Retinal pigment epithelial cell (primary cell): ENCODE results near the gene BTBD2.

Source experiments
- DNase-seq: peaks from one replicate; pipeline ENCODE4 v3.0.0-alpha.2; 2010; ENCODE audit warnings: low read depth
- H3K4me3 ChIP-seq: 2 replicates; pipeline ENCODE4 v1.5.1; 2011; ENCODE audit warnings: mild to moderate bottlenecking, low read length, control low read depth, moderate library complexity
- TF ChIP-seq, protein P1 (sequence below): conservative IDR thresholded peaks from 2 replicates; pipeline ENCODE4 v1.5.1; 2011; ENCODE audit warnings: low read depth, low read length, control low read depth, inconsistent platforms

Gene BTBD2

DNA sequence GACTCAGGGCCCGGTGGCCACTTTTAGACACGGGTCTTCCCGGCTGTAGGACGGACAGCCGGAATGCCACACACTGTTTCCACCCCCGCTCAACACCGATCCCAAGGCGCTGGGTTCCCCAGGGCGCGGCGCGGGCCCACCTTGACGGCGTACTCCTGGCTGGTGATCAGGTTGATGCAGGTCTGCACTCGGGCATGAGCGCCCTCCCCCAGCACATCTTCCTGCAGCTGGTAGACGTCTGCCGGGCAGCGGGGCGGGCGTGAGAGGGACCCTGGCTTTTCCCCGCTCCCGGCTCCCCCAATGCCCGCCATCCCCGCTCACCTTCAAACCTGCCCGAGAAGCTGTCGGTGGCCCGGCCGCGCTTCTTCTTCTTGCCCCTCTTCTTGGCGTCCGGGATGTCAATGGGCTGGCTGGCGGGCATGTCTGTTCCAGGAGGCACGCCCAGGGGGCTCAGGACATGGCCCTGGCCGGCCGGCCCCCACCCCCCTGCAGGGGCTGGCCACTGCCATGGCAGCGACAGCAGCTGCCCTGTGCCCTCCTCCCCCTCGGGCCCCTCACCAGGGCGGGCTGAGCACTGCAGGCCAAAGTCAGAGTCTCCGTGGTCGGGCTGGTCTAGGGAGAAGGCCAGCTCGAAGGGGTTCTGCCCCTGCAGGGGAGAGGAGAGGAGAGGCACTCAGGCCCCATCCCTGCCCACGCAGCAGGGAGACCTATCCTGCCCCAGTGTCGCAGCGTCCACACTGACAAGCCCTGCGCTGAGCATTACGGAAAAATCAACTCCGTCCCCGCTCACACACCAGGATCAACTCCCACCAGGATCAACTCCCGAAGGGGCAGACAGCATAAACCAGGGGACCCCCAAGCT lies 30.8 kb upstream of the BTBD2 start:
- H3K4me3 ChIP-seq: no peak overlapping the region
- TF ChIP-seq, protein P1, sequence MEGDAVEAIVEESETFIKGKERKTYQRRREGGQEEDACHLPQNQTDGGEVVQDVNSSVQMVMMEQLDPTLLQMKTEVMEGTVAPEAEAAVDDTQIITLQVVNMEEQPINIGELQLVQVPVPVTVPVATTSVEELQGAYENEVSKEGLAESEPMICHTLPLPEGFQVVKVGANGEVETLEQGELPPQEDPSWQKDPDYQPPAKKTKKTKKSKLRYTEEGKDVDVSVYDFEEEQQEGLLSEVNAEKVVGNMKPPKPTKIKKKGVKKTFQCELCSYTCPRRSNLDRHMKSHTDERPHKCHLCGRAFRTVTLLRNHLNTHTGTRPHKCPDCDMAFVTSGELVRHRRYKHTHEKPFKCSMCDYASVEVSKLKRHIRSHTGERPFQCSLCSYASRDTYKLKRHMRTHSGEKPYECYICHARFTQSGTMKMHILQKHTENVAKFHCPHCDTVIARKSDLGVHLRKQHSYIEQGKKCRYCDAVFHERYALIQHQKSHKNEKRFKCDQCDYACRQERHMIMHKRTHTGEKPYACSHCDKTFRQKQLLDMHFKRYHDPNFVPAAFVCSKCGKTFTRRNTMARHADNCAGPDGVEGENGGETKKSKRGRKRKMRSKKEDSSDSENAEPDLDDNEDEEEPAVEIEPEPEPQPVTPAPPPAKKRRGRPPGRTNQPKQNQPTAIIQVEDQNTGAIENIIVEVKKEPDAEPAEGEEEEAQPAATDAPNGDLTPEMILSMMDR: no peak
- no peak for DNase-seq

DNA sequence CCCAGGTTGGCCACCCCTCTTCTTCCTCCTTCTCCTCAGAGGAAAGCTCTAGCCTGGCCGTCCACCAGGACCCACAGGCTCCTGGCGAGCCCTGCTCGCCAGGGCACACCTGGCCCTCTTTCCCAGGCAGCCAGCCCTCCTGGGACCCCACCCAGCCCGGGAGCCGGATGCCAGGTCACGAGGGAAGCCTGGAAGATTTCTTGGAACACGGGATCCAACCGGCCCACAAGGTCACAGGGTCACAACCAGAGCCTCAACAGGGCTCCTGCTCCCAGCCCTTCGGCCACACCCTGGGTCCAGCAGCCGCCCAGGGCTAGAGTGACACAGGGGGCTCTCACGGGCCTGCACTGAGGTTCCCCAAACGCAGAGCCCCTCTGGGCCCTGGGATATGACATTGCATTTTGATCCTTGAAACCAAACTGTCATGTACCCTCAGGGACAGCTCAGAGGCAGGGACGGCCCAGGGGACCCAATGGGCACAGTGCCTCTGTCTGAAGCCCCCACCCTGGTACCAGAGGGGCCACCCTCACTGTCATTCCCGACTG lies 30.1 kb upstream of the BTBD2 start:
- TF ChIP-seq, protein P1: no peak
- H3K4me3 ChIP-seq: no peak overlapping the region
- no peak for DNase-seq

DNA sequence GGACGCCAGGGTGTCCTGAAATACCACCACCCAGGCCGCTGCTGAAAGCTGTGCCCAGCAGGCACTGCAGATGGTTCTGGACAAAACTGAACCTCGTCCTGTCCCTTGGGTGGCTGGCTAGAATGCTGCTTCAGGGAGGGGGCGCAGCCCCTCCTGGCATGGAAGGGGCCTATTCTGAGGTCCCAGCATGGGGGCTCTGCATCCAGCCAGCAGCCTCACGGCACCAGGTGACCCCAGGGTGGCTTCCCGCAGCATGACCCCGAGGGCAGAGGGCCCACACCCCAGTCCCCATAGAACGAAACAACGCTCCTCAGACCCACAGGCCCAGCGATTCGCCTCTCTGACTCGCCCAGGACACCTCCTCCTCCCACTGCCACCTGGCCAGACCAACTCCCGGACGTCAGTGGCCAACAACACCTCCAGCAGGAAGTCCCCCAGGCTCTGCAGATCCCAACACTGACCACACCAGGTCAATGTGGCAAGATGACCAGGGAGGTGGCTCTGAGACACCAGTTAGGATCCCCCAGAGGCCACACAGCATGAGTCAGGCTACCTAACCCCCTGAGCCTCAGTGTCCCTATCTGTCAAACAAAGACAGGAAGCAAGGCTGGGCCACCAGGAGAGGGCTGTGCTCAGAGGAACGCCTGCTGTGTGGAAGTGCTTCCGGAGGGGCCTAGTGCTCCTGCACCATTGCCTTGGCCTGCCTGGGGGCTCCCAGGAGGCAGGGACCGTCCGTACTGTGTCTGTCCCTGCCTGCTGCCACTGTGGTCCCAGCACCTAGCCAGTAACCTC lies 29.4 kb upstream of the BTBD2 start:
- H3K4me3 ChIP-seq: no peak overlapping the region
- TF ChIP-seq, protein P1: no peak
- DNase-seq: no peak

DNA sequence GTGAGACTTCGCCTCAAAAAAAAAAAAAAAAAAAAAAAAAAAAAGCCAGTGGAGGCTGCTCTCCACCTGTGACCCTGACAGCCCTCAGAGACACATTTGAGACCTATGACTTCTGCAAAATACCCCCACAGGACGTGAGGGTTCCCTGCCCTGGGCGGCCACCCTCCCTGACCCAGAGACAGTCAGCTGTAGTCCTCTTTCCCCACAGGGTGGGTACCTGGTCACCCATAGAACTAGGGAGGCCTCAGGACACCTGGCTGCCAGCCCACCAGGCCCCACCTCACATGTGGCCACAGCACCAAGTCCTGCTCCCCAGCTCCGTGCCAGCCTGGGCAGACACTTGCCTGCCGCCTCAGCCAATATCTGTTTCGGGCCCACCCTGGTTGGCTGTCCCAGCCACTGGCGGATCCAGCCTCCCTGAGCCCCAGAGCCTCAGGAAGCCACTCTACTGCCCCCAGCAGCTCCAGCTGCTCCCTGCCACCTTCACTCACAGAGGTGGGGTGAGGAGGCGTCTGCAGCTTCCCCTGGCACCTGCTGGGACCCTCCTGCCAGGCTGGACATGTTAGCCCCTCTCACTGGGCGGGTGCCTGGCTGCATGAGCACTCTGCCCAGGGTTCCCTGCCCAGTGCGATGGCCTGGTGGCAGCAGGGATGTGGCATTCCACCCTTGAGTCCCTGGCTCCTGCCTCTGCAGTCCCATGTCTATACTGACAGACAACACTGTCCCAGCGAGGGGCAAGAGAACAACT lies 28.6 kb upstream of the BTBD2 start:
- H3K4me3 ChIP-seq: no peak overlapping the region
- DNase-seq: no peak
- TF ChIP-seq, protein P1: peak; percentile 8

DNA sequence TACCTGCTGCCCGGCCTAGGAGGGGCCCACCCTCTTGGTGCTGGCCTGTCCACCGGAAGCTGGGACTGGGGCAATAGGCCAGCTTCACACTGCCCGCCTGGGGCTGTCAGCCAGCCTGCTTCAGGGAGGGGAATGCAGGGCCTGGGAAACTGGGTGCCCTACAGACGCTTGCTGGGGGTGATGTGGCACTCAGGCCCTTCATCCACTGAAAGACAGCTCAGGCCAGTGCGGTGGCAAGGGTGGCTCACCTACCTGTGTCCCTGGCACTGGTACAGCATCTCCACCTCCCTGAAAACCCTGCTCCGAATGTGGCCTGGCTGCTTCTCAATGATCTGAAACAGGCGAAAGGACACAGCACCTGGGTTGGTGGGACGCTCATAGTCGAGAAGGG lies 27.7 kb upstream of the BTBD2 start:
- H3K4me3 ChIP-seq: no peak overlapping the region
- no peak for DNase-seq

More for the DNA sequence above, 27.7 kb upstream of the BTBD2 start:
- TF ChIP-seq, protein P1: no peak
